Psoas muscle (tissue), 8 donors: ENCODE results near the gene C3orf33. TPM values are rescaled to one million over a fixed set of nuclear protein-coding genes. Genes with fewer than 3 reads are reported as not detected.
A peak's percentile ranks its signal among the peaks of the same experiment; 100 is the strongest.
"Not testable (repeated sequence)": the region's sequence is repeated elsewhere in the genome, so short reads cannot be mapped to it uniquely, and the experiment has no call there.

Experiments
- ATAC-seq, 4 donors: fragments of 200-7000 bp; cut with Tn5 transposase; one replicate each; pipeline ENCODE4 v1.9.1; 2020; ENCODE audit warnings: moderate library complexity in 3 of 4, mild to moderate bottlenecking in 2 of 4
- DNase-seq, 2 donors: peaks; one replicate each; pipeline ENCODE4 v3.0.0-alpha.2; 2020
- H3K27ac ChIP-seq: fragments of 200-600 bp; one replicate; pipeline ENCODE4 v1.8.0; 2022
- H3K27me3 ChIP-seq, 3 donors: fragments of 200-600 bp in 1 of 3; one replicate each; pipeline versions ENCODE4 v1.6.1 to v1.8.0; 2013 to 2022; ENCODE audit warnings: low read length in 2 of 3, mild to moderate bottlenecking in 2 of 3, moderate library complexity in 1 of 3; ENCODE audit not compliant: insufficient read depth in 3 of 3
- H3K36me3 ChIP-seq, 2 donors: fragments of 200-600 bp in 1 of 2; one replicate each; pipeline versions ENCODE4 v1.6.1 to v1.8.0; 2013 to 2022; ENCODE audit warnings: low read depth in 1 of 2, mild to moderate bottlenecking in 1 of 2, moderate library complexity in 1 of 2; ENCODE audit not compliant: insufficient read depth in 1 of 2
- H3K4me1 ChIP-seq: fragments of 200-600 bp; one replicate; pipeline ENCODE4 v1.8.0; 2022
- H3K4me3 ChIP-seq: fragments of 200-600 bp; one replicate; pipeline ENCODE4 v1.8.0; 2022; ENCODE audit warnings: mild to moderate bottlenecking
- H3K9me3 ChIP-seq: fragments of 200-600 bp; one replicate; pipeline ENCODE4 v1.8.0; 2022
- WGBS, 3 donors: extraction: QIAGEN DNeasy Blood & Tissue Kit; methylation state at CpG; one replicate each; pipeline versions ENCODE4 v1.1.6 to v1.1.7; 2013; 5-methylcytosine and 5-hydroxymethylcytosine counted together
- intact Hi-C, 2 donors: fragments of 100-400 bp; cut with DNase I; formaldehyde crosslinking; loops; one replicate each; pipeline versions ENCODE4 v1.11.0 to v1.14.2; 2022
- polyA plus RNA-seq, 3 donors: library from polyadenylated mRNA; stranded (reverse); fragments of 200-250 nt; gene quantifications; one replicate each; pipeline ENCODE4 v1.2.3, GENCODE V29; 2013
- total RNA-seq, 4 donors: library from RNA; stranded (reverse); fragmentation: NEBNext Ultra II Directional in 2 of 4; extraction: Animal tissue kit (Norgen Biotek cat#: 25700) in 2 of 4; gene quantifications; one replicate each; pipeline versions ENCODE4 v1.2.1 to v1.2.4, GENCODE V29; 2021 to 2023
- TF ChIP-seq, protein P1 (sequence below): fragments of 200-600 bp; IDR thresholded peaks from one replicate; pipeline ENCODE4 v1.8.0; 2022; ENCODE audit warnings: antibody characterized with exemption
- donor health status: healthy with polysubstance abuse.
- donor health status: DM: no; HTN: no; CAD: no; lungs with moderate emphysema.
- donor health status: Bipolar disorder and iron deficiency.
- donor health status: healthy.
- donor health status: DM: yes; HTN: yes; CAD: no.
- donor health status: DM: no; HTN: no; CAD: no.
- donor health status: DM: no; HTN: no; CAD: no.
- donor health status: DM: yes; HTN: yes; CAD: no.

The C3orf33 gene
- total and polyA plus RNA-seq, 7 donors = 2.6 to 5.1 (median 3.8) TPM

DNA sequence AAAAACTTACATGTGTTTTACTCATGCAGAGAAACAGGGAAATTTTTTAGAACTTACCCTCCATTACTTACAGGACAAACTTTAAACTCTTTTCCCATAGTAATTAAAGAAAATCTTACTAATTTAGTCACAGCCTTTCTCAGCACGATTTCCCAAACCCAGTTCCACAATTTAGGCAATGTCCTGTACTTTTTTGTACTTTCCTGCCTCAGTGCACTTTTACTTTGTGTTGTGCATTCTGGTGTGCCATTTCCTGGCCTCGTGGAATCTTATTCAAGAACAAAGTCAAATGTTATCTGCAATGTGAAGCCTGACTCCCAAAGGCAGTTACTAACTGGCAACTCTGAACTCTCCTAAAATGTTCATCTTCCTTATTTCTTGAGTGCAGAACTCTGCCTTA is 46.3 kb upstream of the C3orf33 start:
- TF ChIP-seq, protein P1, sequence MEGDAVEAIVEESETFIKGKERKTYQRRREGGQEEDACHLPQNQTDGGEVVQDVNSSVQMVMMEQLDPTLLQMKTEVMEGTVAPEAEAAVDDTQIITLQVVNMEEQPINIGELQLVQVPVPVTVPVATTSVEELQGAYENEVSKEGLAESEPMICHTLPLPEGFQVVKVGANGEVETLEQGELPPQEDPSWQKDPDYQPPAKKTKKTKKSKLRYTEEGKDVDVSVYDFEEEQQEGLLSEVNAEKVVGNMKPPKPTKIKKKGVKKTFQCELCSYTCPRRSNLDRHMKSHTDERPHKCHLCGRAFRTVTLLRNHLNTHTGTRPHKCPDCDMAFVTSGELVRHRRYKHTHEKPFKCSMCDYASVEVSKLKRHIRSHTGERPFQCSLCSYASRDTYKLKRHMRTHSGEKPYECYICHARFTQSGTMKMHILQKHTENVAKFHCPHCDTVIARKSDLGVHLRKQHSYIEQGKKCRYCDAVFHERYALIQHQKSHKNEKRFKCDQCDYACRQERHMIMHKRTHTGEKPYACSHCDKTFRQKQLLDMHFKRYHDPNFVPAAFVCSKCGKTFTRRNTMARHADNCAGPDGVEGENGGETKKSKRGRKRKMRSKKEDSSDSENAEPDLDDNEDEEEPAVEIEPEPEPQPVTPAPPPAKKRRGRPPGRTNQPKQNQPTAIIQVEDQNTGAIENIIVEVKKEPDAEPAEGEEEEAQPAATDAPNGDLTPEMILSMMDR = no peak
- no peaks in the 10 kb centered on the region for H3K27me3 ChIP-seq
- 25 to 27% (median 27%) methylated on average over 2 of the region's 2 CpGs for WGBS, 3 donors
- peak overlapping the region; percentile 84 for H3K4me3 ChIP-seq
- DNase-seq (no peak), ATAC-seq (no peak)
- no peaks in the 10 kb centered on the region for H3K9me3 ChIP-seq
- H3K27ac ChIP-seq = peak overlapping the region; percentile 1
- intact Hi-C loops = loop anchor here in 1 of 2 donors (5.0 kb wide), 1 partner anchor 45 kb away; the partner anchor contains the start of gene C3orf33
- H3K4me1 ChIP-seq = peaks cover 37% of the 10 kb centered on the region
- H3K36me3 ChIP-seq = peaks cover 0 to 4% of the 10 kb centered on the region in 2 donors

GRCh38 chr3:155849404-155849803 is 43.3 kb upstream of the C3orf33 start:
- H3K27ac ChIP-seq, ATAC-seq, H3K36me3 ChIP-seq, intact Hi-C loops, H3K9me3 ChIP-seq, DNase-seq, H3K4me3 ChIP-seq, H3K27me3 ChIP-seq: not testable (repeated sequence)
- WGBS, 3 donors = 83 to 89% (median 88%) methylated on average over 3 of the region's 3 CpGs
- H3K4me1 ChIP-seq = peaks cover 49% of the 10 kb centered on the region

GRCh38 chr3:155847993-155848392 is 41.9 kb upstream of the C3orf33 start:
- intact Hi-C loops = no loop called here
- H3K4me3 ChIP-seq = no peak overlapping the region
- H3K9me3 ChIP-seq = no peaks in the 10 kb centered on the region
- no peaks in the 10 kb centered on the region for H3K27me3 ChIP-seq
- TF ChIP-seq, protein P1 = no peak
- H3K27ac ChIP-seq = no peak overlapping the region
- no peak for ATAC-seq
- no peak for DNase-seq
- peaks cover 0 to 8% of the 10 kb centered on the region in 2 donors for H3K36me3 ChIP-seq
- H3K4me1 ChIP-seq = peaks cover 48% of the 10 kb centered on the region
- 78 to 99% (median 98%) methylated on average over 3 of the region's 3 CpGs for whole genome bisulfite sequencing, 3 donors

GRCh38 chr3:155846119-155846518 is 40.0 kb upstream of the C3orf33 start:
- Histone ChIP-seq H3K4me1 (peaks cover 30% of the 10 kb centered on the region), H3K27ac (no peak overlapping the region), H3K36me3 (peaks cover 0 to 8% of the 10 kb centered on the region in 2 donors), H3K9me3 (no peaks in the 10 kb centered on the region), H3K27me3 (no peaks in the 10 kb centered on the region), H3K4me3 (no peak overlapping the region)
- WGBS, 3 donors = 72 to 79% (median 74%) methylated on average over 3 of the region's 3 CpGs
- DNase-seq (no peak), ATAC-seq (no peak)
- TF ChIP-seq, protein P1 = no peak
- intact Hi-C loops = no loop called here

GRCh38 chr3:155843569-155843968 is 37.5 kb upstream of the C3orf33 start:
- Histone ChIP-seq H3K9me3 (no peaks in the 10 kb centered on the region), H3K4me3 (no peak overlapping the region), H3K36me3 (peaks cover 0 to 4% of the 10 kb centered on the region in 2 donors), H3K27me3 (no peaks in the 10 kb centered on the region), H3K4me1 (peaks cover 13% of the 10 kb centered on the region), H3K27ac (no peak overlapping the region)
- DNase-seq = no peak
- TF ChIP-seq, protein P1 = no peak
- no peak for ATAC-seq
- WGBS, 3 donors = 44 to 77% (median 55%) methylated on average over 1 of the region's 1 CpG
- intact Hi-C loops = no loop called here
